GM23248 (cell line): ENCODE measurements around the gene GLT6D1. TPM values are rescaled to one million over a fixed set of nuclear protein-coding genes. Genes with fewer than 3 reads are reported as not detected.
"Not testable (repeated sequence)": the region's sequence is repeated elsewhere in the genome, so short reads cannot be mapped to it uniquely, and the experiment has no call there.

Experiments used
- DNase-seq: peaks from one replicate; pipeline ENCODE4 v3.0.0-alpha.2; 2015
- H2AFZ ChIP-seq: fragments of 200-600 bp; sonication (generic); 2 replicates; pipeline ENCODE4 v1.6.1; 2016; ENCODE audit warnings: antibody characterized with exemption
- H3F3A ChIP-seq: fragments of 200-600 bp; sonication (generic); 2 replicates; pipeline ENCODE4 v1.6.1; 2016; ENCODE audit warnings: mild to moderate bottlenecking, antibody characterized with exemption, mixed run types; ENCODE audit not compliant: insufficient read depth
- H3K27ac ChIP-seq: fragments of 200-600 bp; sonication (generic); 2 replicates; pipeline ENCODE4 v1.5.1; 2016; ENCODE audit warnings: mild to moderate bottlenecking
- H3K27me3 ChIP-seq: fragments of 200-600 bp; sonication (generic); replicated peaks from 2 replicates; pipeline ENCODE4 v1.6.1; 2016; ENCODE audit warnings: mild to moderate bottlenecking; ENCODE audit not compliant: insufficient read depth
- H3K36me3 ChIP-seq: fragments of 200-600 bp; sonication (generic); 2 replicates; pipeline ENCODE4 v1.6.1; 2016; ENCODE audit warnings: low read depth, mild to moderate bottlenecking
- H3K4me1 ChIP-seq: fragments of 200-600 bp; sonication (generic); 2 replicates; pipeline ENCODE4 v1.6.1; 2016; ENCODE audit warnings: mild to moderate bottlenecking; ENCODE audit not compliant: insufficient read depth
- H3K4me2 ChIP-seq: fragments of 200-600 bp; sonication (generic); one replicate; pipeline ENCODE4 v1.6.1; 2016; ENCODE audit warnings: mild to moderate bottlenecking; ENCODE audit not compliant: unreplicated experiment
- H3K4me3 ChIP-seq: fragments of 200-600 bp; sonication (generic); 2 replicates; pipeline ENCODE4 v1.5.1; 2016; ENCODE audit warnings: mild to moderate bottlenecking
- H3K79me2 ChIP-seq: fragments of 200-600 bp; sonication (generic); 2 replicates; pipeline ENCODE4 v1.6.1; 2016; ENCODE audit warnings: mild to moderate bottlenecking; ENCODE audit not compliant: insufficient read depth
- H3K9ac ChIP-seq: fragments of 200-600 bp; sonication (generic); 2 replicates; pipeline ENCODE4 v1.6.1; 2016; ENCODE audit warnings: mild to moderate bottlenecking
- H3K9me2 ChIP-seq: fragments of 200-600 bp; sonication (generic); 2 replicates; pipeline ENCODE4 v1.6.1; 2016; ENCODE audit warnings: mixed run types, mild to moderate bottlenecking, moderate library complexity; ENCODE audit not compliant: insufficient read depth
- H3K9me3 ChIP-seq: fragments of 200-600 bp; sonication (generic); one replicate; pipeline ENCODE4 v1.6.1; 2017; ENCODE audit warnings: low read depth
- H4K20me1 ChIP-seq: fragments of 200-600 bp; sonication (generic); 2 replicates; pipeline ENCODE4 v1.6.0; 2016; ENCODE audit not compliant: insufficient read depth
- EZH2 ChIP-seq: fragments of 200-600 bp; sonication (generic); IDR thresholded peaks from 2 replicates; pipeline ENCODE4 v1.6.1; 2018; ENCODE audit warnings: antibody characterized with exemption, mild to moderate bottlenecking; ENCODE audit not compliant: insufficient read depth, poor library complexity, severe bottlenecking
- EZH2phosphoT487 ChIP-seq: fragments of 200-600 bp; sonication (generic); IDR thresholded peaks from 2 replicates; pipeline ENCODE4 v1.6.1; 2018; ENCODE audit warnings: antibody characterized with exemption, moderate library complexity, mild to moderate bottlenecking, low read depth; ENCODE audit not compliant: insufficient read depth
- WGBS, 2 experiments: methylation state at CpG; one replicate each; pipeline ENCODE4 v1.1.6; 2015 to 2017; ENCODE audit warnings: low lambda C conversion rate in 2 of 2, low coverage in 1 of 2; ENCODE audit errors: missing lambda C conversion rate in 2 of 2; 5-methylcytosine and 5-hydroxymethylcytosine counted together
- in situ Hi-C: fragments of 300-500 bp; cut with MboI; formaldehyde crosslinking; loops from 2 replicates; pipeline ENCODE4 v1.15.0; 2020
- polyA plus RNA-seq: library from polyadenylated mRNA; unstranded; fragments of >200 nt; fragmentation: Nextera tagmentation; extraction: Ambion mirVana; gene quantifications from 2 replicates; pipeline ENCODE4 v1.2.1, GENCODE V29; 2016
- total RNA-seq: library from RNA; depleted of rRNA; stranded (reverse); fragments of >200 nt; shearing (Covaris generic); gene quantifications from 2 replicates; pipeline ENCODE4 v1.2.3, GENCODE V29; 2014

Gene GLT6D1
- total and polyA plus RNA-seq, 2 experiments from 2014 or later: not detected

- in situ Hi-C loops: no loop called here
- 55 to 61% methylated on average over 8 of the region's 8 CpGs for WGBS, 2 experiments
- Histone ChIP-seq H3K79me2 (no peaks in the 10 kb centered on the region), H3K27me3 (0 out of 2 replicates have a peak, but pooled peaks cover 2% of the 10 kb centered on the region), H3K9me3 (peaks cover 6% of the 10 kb centered on the region), H3K9me2 (no peaks in the 10 kb centered on the region), H3K27ac (no peak overlapping the region), H3K9ac (no peak overlapping the region), H3F3A (no peaks in the 10 kb centered on the region), H3K4me2 (no peak overlapping the region), H3K4me1 (no peaks in the 10 kb centered on the region), H3K4me3 (no peak overlapping the region), H2AFZ (no peak overlapping the region), H3K36me3 (no peaks in the 10 kb centered on the region), H4K20me1 (no peaks in the 10 kb centered on the region)
- TF ChIP-seq EZH2: no peak
- TF ChIP-seq EZH2phosphoT487: no peak
- no peak for DNase-seq
Observed at GRCh38 chr9:135641745-135642144, 2.4 kb upstream of the GLT6D1 start.

GRCh38 chr9:135641047-135641446 lies 1.7 kb upstream of the GLT6D1 start:
- Histone ChIP-seq H3K79me2 (no peaks in the 10 kb centered on the region), H2AFZ (no peak overlapping the region), H3K27ac (no peak overlapping the region), H3K9me2 (no peaks in the 10 kb centered on the region), H3K9me3 (peaks cover 6% of the 10 kb centered on the region), H3K4me3 (no peak overlapping the region), H3F3A (no peaks in the 10 kb centered on the region), H4K20me1 (no peaks in the 10 kb centered on the region), H3K4me2 (no peak overlapping the region), H3K9ac (no peak overlapping the region), H3K4me1 (no peaks in the 10 kb centered on the region), H3K27me3 (0 out of 2 replicates have a peak, but pooled peaks cover 2% of the 10 kb centered on the region), H3K36me3 (no peaks in the 10 kb centered on the region)
- TF ChIP-seq EZH2 (no peak), EZH2phosphoT487 (no peak)
- 66% methylated on average over 7 of the region's 7 CpGs for WGBS, 2 experiments
- in situ Hi-C loops: no loop called here
- no peak for DNase-seq

GRCh38 chr9:135636930-135637530 lies 2.3 kb downstream of the GLT6D1 start:
- H3K9me2 ChIP-seq, H3F3A ChIP-seq, DNase-seq, H3K4me2 ChIP-seq, H4K20me1 ChIP-seq, H3K36me3 ChIP-seq, in situ Hi-C loops, H3K27ac ChIP-seq, H3K9me3 ChIP-seq, H2AFZ ChIP-seq, H3K4me3 ChIP-seq, H3K79me2 ChIP-seq, H3K9ac ChIP-seq, H3K4me1 ChIP-seq: not testable (repeated sequence)
- WGBS, 2 experiments: 40 to 45% methylated on average over 7 of the region's 7 CpGs
- peaks cover 13% of the 10 kb centered on the region; the same call in 1 of the 2 replicates for H3K27me3 ChIP-seq

GRCh38 chr9:135632841-135633240 lies 6.5 kb downstream of the GLT6D1 start:
- no peak for DNase-seq
- Histone ChIP-seq H3K9ac (no peak overlapping the region), H3F3A (no peaks in the 10 kb centered on the region), H2AFZ (no peak overlapping the region), H3K79me2 (no peaks in the 10 kb centered on the region), H3K27me3 (peaks cover 11% of the 10 kb centered on the region; the same call in 1 of the 2 replicates), H3K9me3 (peaks cover 5% of the 10 kb centered on the region), H3K9me2 (no peaks in the 10 kb centered on the region), H3K36me3 (no peaks in the 10 kb centered on the region; the same call in 1 of the 2 replicates), H3K4me1 (no peaks in the 10 kb centered on the region), H3K27ac (no peak overlapping the region), H3K4me2 (no peak overlapping the region), H3K4me3 (no peak overlapping the region), H4K20me1 (no peaks in the 10 kb centered on the region)
- 50 to 53% methylated on average over 10 of the region's 10 CpGs for WGBS, 2 experiments
- in situ Hi-C loops: no loop called here
- TF ChIP-seq EZH2phosphoT487 (no peak), EZH2 (no peak)

- Histone ChIP-seq H3K4me2 (no peak overlapping the region), H3K9ac (no peak overlapping the region), H3K27me3 (peaks cover 10% of the 10 kb centered on the region), H3K36me3 (no peaks in the 10 kb centered on the region; the same call in 1 of the 2 replicates), H3F3A (no peaks in the 10 kb centered on the region), H3K27ac (no peak overlapping the region), H3K9me3 (peaks cover 5% of the 10 kb centered on the region), H2AFZ (no peak overlapping the region), H3K4me1 (no peaks in the 10 kb centered on the region), H3K79me2 (no peaks in the 10 kb centered on the region), H3K4me3 (no peak overlapping the region), H3K9me2 (no peaks in the 10 kb centered on the region), H4K20me1 (no peaks in the 10 kb centered on the region)
- no peak for TF ChIP-seq EZH2
- no peak for TF ChIP-seq EZH2phosphoT487
- 50 to 51% methylated on average over 14 of the region's 14 CpGs for WGBS, 2 experiments
- in situ Hi-C loops: no loop called here
- DNase-seq: no peak
Observed at GRCh38 chr9:135624282-135624681, 15.1 kb downstream of the GLT6D1 start.
